NOMO-1 (cell line): Measurements from ENCODE around the gene CEP350.

Experiments used
- DNase-seq, 2 experiments: peaks; one replicate each; lab custom pipeline; 2025; ENCODE audit not compliant: unreplicated experiment in 2 of 2; lab: John Stamatoyannopoulos, UW

Gene CEP350

GRCh38 chr1:180046674-180047073 is 92.1 kb downstream of the CEP350 start:
- no peak for DNase-seq

- no peak for DNase-seq
These were observed 99.3 kb downstream of the CEP350 start for GRCh38 chr1:180053594-180054567.

GRCh38 chr1:180057883-180058396 is 103.3 kb downstream of the CEP350 start:
- DNase-seq: no peak

- no peak for DNase-seq
These were observed 106.4 kb downstream of the CEP350 start for GRCh38 chr1:180061019-180061418.

GRCh38 chr1:180062452-180062971 is 107.9 kb downstream of the CEP350 start:
- DNase-seq: no peak

- no peak for DNase-seq
These were observed 110.8 kb downstream of the CEP350 start for GRCh38 chr1:180065408-180065807.

- DNase-seq: no peak
These were observed 111.5 kb downstream of the CEP350 start for GRCh38 chr1:180066150-180066549.

- DNase-seq: no peak
These were observed 115.7 kb downstream of the CEP350 start for GRCh38 chr1:180070286-180070685.

GRCh38 chr1:180071759-180072158 is 117.1 kb downstream of the CEP350 start:
- DNase-seq: no peak

- no peak for DNase-seq
These were observed 125.8 kb downstream of the CEP350 start for GRCh38 chr1:180080439-180080838.

GRCh38 chr1:180081474-180081873 is 126.9 kb downstream of the CEP350 start:
- no peak for DNase-seq

GRCh38 chr1:180083164-180083563 is 128.6 kb downstream of the CEP350 start:
- DNase-seq: no peak

GRCh38 chr1:180084867-180085266 is 130.3 kb downstream of the CEP350 start:
- no peak for DNase-seq

GRCh38 chr1:180085331-180085730 is 130.7 kb downstream of the CEP350 start:
- no peak for DNase-seq

GRCh38 chr1:180092931-180093650 is 138.5 kb downstream of the CEP350 start:
- DNase-seq: no peak

GRCh38 chr1:180094705-180095295 is 140.2 kb downstream of the CEP350 start:
- DNase-seq: no peak

- DNase-seq: no peak
These were observed 142.1 kb downstream of the CEP350 start for GRCh38 chr1:180096584-180097325.

GRCh38 chr1:180097326-180097605 is 142.7 kb downstream of the CEP350 start:
- DNase-seq: no peak

GRCh38 chr1:180101411-180101810 is 146.8 kb downstream of the CEP350 start:
- no peak for DNase-seq

- DNase-seq: no peak
These were observed 149.2 kb downstream of the CEP350 start for GRCh38 chr1:180103819-180104218.
